GM13977 (cell line): ENCODE data around the gene DUOX1.

ENCODE experiments used
- DNase-seq: peaks from one replicate; pipeline ENCODE4 v3.0.0; 2012; ENCODE audit warnings: low spot score
- CTCF ChIP-seq: IDR thresholded peaks from 2 replicates; pipeline ENCODE4 v1.5.1; 2012; ENCODE audit warnings: mild to moderate bottlenecking, control low read depth; ENCODE audit not compliant: insufficient read depth; ENCODE audit errors: extremely low read depth, missing control alignments
- in situ Hi-C: fragments of 300-500 bp; cut with MboI; formaldehyde crosslinking; loops from one replicate; pipeline ENCODE4 v1.12.0; 2022; ENCODE audit warnings: low sequenced_read_pairs, low pct_unique_long_range_greater_than_20kb, mixed read lengths, inconsistent platforms; ENCODE audit not compliant: unreplicated experiment

Gene DUOX1

DNA sequence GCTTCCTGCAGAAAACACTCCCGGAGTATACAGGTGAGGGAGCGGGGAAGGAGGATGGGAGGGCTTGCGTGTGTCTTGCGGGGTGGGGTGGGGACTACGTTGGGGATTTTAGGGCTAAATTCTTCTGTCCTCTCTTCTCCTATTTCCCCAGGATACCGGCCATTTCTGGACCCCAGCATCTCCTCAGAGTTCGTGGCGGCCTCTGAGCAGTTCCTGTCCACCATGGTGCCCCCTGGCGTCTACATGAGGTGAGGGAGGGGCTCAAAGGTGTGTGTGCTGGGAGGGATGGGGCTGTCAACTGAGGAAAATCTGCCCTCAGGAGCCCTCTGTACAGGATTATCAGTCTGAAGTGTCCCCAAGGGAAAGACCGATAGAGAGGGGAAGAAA lies 6.6 kb downstream of the DUOX1 start:
- no peak for DNase-seq
- in situ Hi-C loops: no loop called here
- peak; percentile 45 for TF ChIP-seq CTCF

DNA sequence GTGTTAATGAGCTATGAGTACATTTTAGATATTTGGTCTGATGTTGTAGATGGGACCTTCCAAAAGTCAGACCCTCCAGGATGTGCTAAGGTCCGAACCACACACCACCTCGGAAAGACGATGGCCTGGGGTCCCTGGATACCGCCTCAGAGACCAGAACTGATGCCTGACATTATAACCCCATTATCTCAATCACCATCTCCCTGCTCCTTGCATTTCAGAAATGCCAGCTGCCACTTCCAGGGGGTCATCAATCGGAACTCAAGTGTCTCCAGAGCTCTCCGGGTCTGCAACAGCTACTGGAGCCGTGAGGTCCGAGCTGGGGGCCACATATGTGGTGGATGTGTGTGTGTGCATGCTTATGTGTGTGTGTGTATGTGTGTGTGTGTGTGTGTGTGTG lies 7.9 kb downstream of the DUOX1 start:
- no peak for DNase-seq
- in situ Hi-C loops: no loop called here
- no peak for TF ChIP-seq CTCF

GRCh38 chr15:45138814-45139765 lies 9.3 kb downstream of the DUOX1 start:
- no peak for DNase-seq
- in situ Hi-C loops: no loop called here
- no peak for TF ChIP-seq CTCF

GRCh38 chr15:45139770-45140169 lies 10.0 kb downstream of the DUOX1 start:
- no peak for TF ChIP-seq CTCF
- in situ Hi-C loops: no loop called here
- DNase-seq: no peak

GRCh38 chr15:45140557-45141250 lies 10.9 kb downstream of the DUOX1 start:
- in situ Hi-C loops: no loop called here
- DNase-seq: no peak
- TF ChIP-seq CTCF: no peak

- in situ Hi-C loops: no loop called here
These were observed 11.6 kb downstream of the DUOX1 start for GRCh38 chr15:45141386-45141785.

More at GRCh38 chr15:45141386-45141785, 11.6 kb downstream of the DUOX1 start:
- no peak for DNase-seq
- no peak for TF ChIP-seq CTCF
